BE2C (cell line): Measurements from ENCODE around the gene PHOSPHO2.

Experiments used
- DNase-seq: peaks from one replicate; pipeline ENCODE4 v3.0.0-alpha.2; 2020
- H3K27me3 ChIP-seq: fragments of 250-450 bp; sonication (Bioruptor Pico); 2 replicates; pipeline ENCODE4 v1.5.1; 2020; ENCODE audit warnings: mild to moderate bottlenecking
- H3K36me3 ChIP-seq: fragments of 250-450 bp; sonication (Bioruptor Pico); 2 replicates; pipeline ENCODE4 v1.5.1; 2020; ENCODE audit warnings: mild to moderate bottlenecking
- H3K4me1 ChIP-seq: fragments of 250-450 bp; sonication (Bioruptor Pico); 2 replicates; pipeline ENCODE4 v1.5.1; 2020
- H3K4me3 ChIP-seq: 2 replicates; pipeline ENCODE4 v1.5.1; 2011; ENCODE audit warnings: low read depth, low read length
- H3K9me3 ChIP-seq: fragments of 250-450 bp; sonication (Bioruptor Pico); 2 replicates; pipeline ENCODE4 v1.5.1; 2020
- TF ChIP-seq, protein P1 (sequence below): IDR thresholded peaks from 2 replicates; pipeline ENCODE4 v1.5.1; 2012; ENCODE audit warnings: mild to moderate bottlenecking, low read depth, low read length

The PHOSPHO2 gene

DNA sequence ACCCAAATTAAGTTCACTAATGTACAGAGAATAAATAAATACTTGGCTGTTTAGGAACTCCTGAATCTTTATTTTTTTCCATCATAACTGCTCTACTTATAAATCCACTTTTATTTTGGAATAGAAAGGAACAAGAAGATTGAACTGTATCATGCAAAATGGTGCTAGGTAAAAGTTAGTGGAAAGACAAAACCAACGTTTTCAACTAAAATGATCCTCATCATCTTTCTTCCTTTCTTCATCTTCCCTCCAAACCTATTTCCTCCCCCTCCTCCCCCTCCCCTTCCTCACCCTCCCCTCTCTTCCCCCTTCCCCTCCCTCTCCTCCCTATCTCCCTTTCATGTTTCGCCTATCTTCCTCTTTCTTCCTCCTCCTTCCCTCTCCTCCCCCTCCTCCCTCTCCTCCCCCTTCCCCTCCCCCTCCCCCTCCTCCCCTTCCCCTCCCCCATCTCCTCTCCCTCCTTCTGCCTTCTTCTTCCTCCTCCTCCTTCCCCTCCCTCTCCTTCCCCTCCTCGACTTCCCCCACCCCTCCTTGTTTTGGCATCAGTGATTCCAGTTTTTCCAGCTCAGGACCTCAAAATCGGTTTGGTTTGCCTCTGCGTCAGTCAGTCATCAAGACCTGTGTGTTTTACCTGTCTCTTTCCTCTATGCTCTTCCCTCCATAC, 44.4 kb downstream of the PHOSPHO2 start:
- H3K36me3 ChIP-seq, result peaks cover 3% of the 10 kb centered on the region; the same call in 1 of the 2 replicates
- H3K9me3 ChIP-seq, result no peaks in the 10 kb centered on the region
- TF ChIP-seq, protein P1, sequence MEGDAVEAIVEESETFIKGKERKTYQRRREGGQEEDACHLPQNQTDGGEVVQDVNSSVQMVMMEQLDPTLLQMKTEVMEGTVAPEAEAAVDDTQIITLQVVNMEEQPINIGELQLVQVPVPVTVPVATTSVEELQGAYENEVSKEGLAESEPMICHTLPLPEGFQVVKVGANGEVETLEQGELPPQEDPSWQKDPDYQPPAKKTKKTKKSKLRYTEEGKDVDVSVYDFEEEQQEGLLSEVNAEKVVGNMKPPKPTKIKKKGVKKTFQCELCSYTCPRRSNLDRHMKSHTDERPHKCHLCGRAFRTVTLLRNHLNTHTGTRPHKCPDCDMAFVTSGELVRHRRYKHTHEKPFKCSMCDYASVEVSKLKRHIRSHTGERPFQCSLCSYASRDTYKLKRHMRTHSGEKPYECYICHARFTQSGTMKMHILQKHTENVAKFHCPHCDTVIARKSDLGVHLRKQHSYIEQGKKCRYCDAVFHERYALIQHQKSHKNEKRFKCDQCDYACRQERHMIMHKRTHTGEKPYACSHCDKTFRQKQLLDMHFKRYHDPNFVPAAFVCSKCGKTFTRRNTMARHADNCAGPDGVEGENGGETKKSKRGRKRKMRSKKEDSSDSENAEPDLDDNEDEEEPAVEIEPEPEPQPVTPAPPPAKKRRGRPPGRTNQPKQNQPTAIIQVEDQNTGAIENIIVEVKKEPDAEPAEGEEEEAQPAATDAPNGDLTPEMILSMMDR, result no peak
- H3K4me3 ChIP-seq, result no peak overlapping the region
- H3K27me3 ChIP-seq, result no peaks in the 10 kb centered on the region
- no peaks in the 10 kb centered on the region for H3K4me1 ChIP-seq
- DNase-seq, result no peak

DNA sequence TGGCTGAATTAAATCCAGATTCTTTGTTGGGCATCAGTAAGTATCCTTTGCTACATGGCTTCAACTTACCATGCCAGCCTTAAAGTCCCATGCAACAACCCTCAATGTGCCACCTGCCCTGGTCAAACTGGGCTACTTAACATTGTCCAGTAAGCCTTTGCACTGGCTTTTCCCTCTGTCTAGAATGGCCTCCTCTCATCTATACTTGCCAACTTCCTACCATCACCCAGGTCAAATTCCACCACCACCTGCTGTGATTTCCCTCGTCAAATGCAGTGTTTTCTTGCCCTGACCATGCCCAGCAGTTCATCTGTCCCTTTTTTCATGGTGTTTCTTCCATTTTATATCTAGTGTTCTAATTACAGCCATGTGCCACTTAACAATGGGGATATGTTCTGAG, 45.1 kb downstream of the PHOSPHO2 start:
- TF ChIP-seq, protein P1, result no peak
- Histone ChIP-seq H3K4me3 (no peak overlapping the region), H3K36me3 (peaks cover 6% of the 10 kb centered on the region), H3K27me3 (no peaks in the 10 kb centered on the region), H3K4me1 (no peaks in the 10 kb centered on the region), H3K9me3 (no peaks in the 10 kb centered on the region)
- no peak for DNase-seq

DNA sequence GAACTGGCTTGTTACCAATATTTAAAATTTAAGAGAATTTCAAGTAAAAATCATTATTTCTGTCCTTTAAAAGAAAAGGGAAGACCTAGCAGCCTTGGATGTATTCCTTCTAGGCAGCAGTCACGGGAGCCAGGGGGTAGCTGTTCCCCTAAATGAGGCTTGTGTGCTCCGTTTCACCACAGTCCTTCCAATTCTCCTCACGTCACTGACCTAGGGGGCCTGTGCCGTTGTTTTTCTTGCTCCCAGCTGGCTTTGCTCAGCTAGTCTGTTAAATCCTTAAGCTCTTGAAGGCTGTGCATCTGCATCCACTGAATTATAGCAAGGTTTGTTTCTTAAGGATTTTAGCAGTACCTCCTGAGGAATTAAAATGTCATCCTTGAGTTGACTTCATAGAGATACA, 49.3 kb downstream of the PHOSPHO2 start:
- TF ChIP-seq, protein P1, result no peak
- H3K36me3 ChIP-seq, result peaks cover 6% of the 10 kb centered on the region
- DNase-seq, result no peak
- H3K4me1 ChIP-seq, result no peaks in the 10 kb centered on the region
- H3K9me3 ChIP-seq, result no peaks in the 10 kb centered on the region
- H3K4me3 ChIP-seq, result no peak overlapping the region
- H3K27me3 ChIP-seq, result no peaks in the 10 kb centered on the region

DNA sequence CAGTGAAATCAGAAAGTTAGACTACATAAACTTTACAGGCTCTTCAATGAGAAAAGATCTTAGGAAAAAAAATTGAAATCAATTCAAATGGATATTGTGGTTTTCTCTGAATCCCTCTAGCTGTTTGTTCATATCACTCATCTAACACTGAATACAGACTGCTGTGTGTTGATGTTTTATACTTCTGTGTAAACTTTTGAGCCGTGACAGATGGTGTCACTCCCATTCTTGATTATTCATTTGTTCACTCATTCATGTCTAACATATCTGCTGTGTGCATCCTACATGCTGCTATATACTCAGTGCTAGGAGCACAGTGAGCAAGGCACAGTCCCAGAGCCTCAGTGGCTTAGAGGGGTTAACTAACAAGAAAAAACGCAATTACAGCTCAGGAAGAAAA, 52.0 kb downstream of the PHOSPHO2 start:
- H3K27me3 ChIP-seq, result no peaks in the 10 kb centered on the region
- peaks cover 6% of the 10 kb centered on the region for H3K36me3 ChIP-seq
- DNase-seq, result no peak
- TF ChIP-seq, protein P1, result no peak
- no peaks in the 10 kb centered on the region for H3K4me1 ChIP-seq
- no peak overlapping the region for H3K4me3 ChIP-seq
- no peaks in the 10 kb centered on the region for H3K9me3 ChIP-seq

DNA sequence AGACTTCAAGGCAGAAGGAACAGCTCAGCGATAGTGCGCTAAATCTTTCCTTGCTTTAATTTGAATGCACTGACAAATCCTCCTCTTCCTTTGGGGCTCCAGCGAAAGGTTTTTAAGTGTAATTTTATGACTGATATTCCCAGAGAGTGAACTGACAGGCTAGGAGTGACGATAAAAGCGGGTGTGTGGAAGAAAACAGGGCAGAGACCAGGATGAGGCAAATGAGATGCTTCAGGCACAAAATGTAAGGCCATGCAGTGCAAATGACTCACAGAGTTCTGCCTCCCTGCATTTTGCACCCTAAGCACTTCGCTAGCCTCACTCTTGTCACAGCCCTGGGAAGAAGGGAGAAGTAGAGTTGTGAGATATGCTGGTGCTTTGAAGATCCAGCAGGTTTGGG, 54.0 kb downstream of the PHOSPHO2 start:
- H3K4me3 ChIP-seq, result no peak overlapping the region
- H3K9me3 ChIP-seq, result no peaks in the 10 kb centered on the region
- no peak for DNase-seq
- H3K36me3 ChIP-seq, result peaks cover 3% of the 10 kb centered on the region
- H3K4me1 ChIP-seq, result no peaks in the 10 kb centered on the region
- TF ChIP-seq, protein P1, result no peak
- no peaks in the 10 kb centered on the region for H3K27me3 ChIP-seq
